ENCODE results near the gene SBSN. TPM values are rescaled to one million over a fixed set of nuclear protein-coding genes. Genes with fewer than 3 reads are reported as not detected.
A peak's percentile ranks its signal among the peaks of the same experiment; 100 is the strongest.

The SBSN gene
- total and polyA plus RNA-seq, 12 donors = 0.20 TPM; not detected in 11

DNA sequence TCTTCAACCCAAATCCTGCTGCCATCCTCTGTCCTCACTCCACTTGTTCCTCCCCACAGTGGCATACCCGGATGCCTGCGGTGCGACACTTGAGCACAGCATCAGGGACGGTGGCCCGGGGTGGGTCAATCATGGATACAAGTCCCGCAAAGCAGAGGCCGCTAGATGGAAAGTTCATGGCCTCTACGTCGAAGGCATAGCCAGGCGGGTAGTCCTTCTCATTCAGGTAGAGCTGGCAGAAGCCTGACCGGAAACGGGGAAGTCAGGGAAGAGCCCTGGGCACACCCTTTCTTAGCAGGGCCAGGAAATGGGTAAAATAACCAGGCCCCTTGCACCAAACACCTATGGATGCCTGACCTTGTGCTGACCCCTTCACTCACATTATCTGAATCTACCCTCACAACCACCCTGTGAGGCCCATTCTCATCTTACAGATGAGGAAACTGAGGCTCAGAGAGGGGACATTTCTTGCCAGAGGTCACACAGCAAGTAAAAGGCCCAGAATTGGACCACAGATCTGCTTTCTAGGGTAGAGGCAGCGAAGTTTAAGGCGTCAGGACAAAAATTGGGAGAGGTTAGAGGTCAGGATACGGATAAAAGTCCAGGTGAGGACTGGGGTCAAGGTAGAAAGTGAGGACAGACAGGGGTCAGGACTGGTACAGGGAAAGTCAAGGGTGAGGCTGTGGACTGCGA, 28.9 kb upstream of the SBSN start:
- Histone ChIP-seq H3K27me3 (peaks cover 6 to 58% (median 50%) of the 10 kb centered on the region in 7 donors), H3K9me3 (no peaks in the 10 kb centered on the region), H3K4me1 (peaks cover 2 to 9% (median 7%) of the 10 kb centered on the region in 9 donors), H3K27ac (no peak overlapping the region), H3K36me3 (no peaks in the 10 kb centered on the region), H3K4me3 (peak overlapping the region in 1 of 10 donors; percentile 13)
- 82 to 83% methylated on average over 16 of the region's 16 CpGs for WGBS, 2 donors
- ATAC-seq = peak in 1 of 8 donors; percentile 20
- TF ChIP-seq CTCF (IDR thresholded peaks at IDR 0.05) = no peak
- intact Hi-C loops (cut with DNase I) = loop anchor here in 1 of 10 donors (10.0 kb wide), 1 partner anchor 158 kb away; the partner anchor contains the start of gene KMT2B
- DNase-seq = no peak

GRCh38 chr19:35556025-35556590, 28.0 kb upstream of the SBSN start:
- WGBS, 2 donors = 87 to 88% methylated on average over 9 of the region's 9 CpGs
- intact Hi-C loops (cut with DNase I) = loop anchor here in 1 of 10 donors (10.0 kb wide), 1 partner anchor 159 kb away; the partner anchor contains the start of gene KMT2B
- H3K4me1 ChIP-seq = peaks cover 2 to 9% (median 7%) of the 10 kb centered on the region in 9 donors
- no peak overlapping the region for H3K4me3 ChIP-seq
- ATAC-seq (no peak), DNase-seq (no peak)
- TF ChIP-seq CTCF (IDR thresholded peaks at IDR 0.05) = no peak
- no peak overlapping the region for H3K27ac ChIP-seq
- no peaks in the 10 kb centered on the region for H3K36me3 ChIP-seq
- peaks cover 6 to 49% (median 46%) of the 10 kb centered on the region in 7 donors for H3K27me3 ChIP-seq
- H3K9me3 ChIP-seq = no peaks in the 10 kb centered on the region

DNA sequence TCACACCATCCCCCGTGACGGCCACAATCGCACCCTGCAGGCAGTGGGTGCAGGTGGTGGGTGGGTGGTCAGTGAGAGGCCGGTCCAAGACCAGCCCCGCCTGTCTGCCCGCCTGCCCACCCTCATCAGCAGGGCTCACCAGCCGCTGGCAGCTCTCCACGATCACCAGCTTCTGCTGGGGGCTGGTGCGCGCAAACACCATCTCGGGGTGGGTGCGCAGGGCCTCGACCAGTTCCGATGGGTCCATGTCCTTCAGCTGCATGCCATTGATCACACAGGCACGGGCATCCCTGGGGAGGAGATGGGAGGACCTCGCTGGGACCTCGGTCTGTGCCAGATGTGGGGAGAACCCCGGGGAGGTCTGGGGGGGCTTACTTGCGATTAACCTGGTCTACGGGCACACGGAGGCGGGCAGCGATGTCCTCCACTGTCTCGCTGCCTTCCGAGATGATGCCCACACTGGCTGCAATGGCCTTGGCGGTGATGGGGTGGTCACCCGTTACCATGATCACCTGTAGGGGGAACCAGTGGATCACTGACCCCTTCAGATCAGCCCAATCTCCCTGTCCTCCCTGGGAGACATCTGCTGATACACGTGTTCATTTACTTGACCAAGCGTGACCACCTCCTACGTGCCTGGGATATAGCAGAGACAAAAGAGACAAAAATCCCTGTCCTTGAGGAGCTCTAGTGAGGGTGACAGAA, 27.3 kb upstream of the SBSN start:
- DNase-seq (no peak), ATAC-seq (no peak)
- TF ChIP-seq CTCF (IDR thresholded peaks at IDR 0.05) = peak in 1 of 9 donors; percentile 9
- 67 to 68% methylated on average over 30 of the region's 30 CpGs for WGBS, 2 donors
- no peaks in the 10 kb centered on the region for H3K36me3 ChIP-seq
- H3K9me3 ChIP-seq = no peaks in the 10 kb centered on the region
- peaks cover 2 to 9% (median 7%) of the 10 kb centered on the region in 9 donors for H3K4me1 ChIP-seq
- no peak overlapping the region for H3K27ac ChIP-seq
- H3K4me3 ChIP-seq = no peak overlapping the region
- intact Hi-C loops (cut with DNase I) = loop anchor here in 1 of 10 donors (10.0 kb wide), 1 partner anchor 159 kb away; the partner anchor contains the start of gene KMT2B
- peaks cover 6 to 43% (median 39%) of the 10 kb centered on the region in 7 donors for H3K27me3 ChIP-seq

DNA sequence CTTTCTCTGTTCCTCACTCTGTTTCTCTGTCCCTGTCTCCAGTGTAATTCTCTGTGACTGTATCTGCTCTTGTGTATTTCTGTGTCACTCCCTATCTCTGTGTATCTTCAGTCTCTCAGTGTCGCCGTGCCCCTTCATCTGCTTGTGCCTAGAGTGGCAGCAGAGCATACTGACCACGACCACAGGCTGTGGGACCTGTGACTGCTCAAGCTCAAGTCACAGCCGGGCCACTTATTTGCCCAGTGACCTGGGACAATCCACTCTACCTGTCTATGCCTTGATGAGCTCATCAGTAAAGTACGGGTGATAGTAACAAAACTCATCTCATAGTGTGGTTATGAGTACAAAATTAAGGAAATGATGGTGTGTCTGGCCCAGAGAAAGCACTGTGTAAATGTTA, 26.0 kb upstream of the SBSN start:
- Histone ChIP-seq H3K27ac (no peak overlapping the region), H3K4me3 (no peak overlapping the region), H3K36me3 (no peaks in the 10 kb centered on the region), H3K4me1 (peaks cover 2 to 9% (median 7%) of the 10 kb centered on the region in 9 donors), H3K27me3 (peaks cover 6 to 30% (median 25%) of the 10 kb centered on the region in 7 donors), H3K9me3 (no peaks in the 10 kb centered on the region)
- WGBS, 2 donors = 68 to 69% methylated on average over 5 of the region's 5 CpGs
- DNase-seq (no peak), ATAC-seq (no peak)
- intact Hi-C loops (cut with DNase I) = loop anchor here in 2 of 10 donors (5.0 to 10.0 kb wide), 3 partner anchors 58 to 163 kb away; partner anchors contain the start of genes KMT2B (in 2 of the 2) and HAUS5 (in 1 of the 2)
- no peak for TF ChIP-seq CTCF (IDR thresholded peaks at IDR 0.05)
